ENCODE results near the gene CELF2.

DNA sequence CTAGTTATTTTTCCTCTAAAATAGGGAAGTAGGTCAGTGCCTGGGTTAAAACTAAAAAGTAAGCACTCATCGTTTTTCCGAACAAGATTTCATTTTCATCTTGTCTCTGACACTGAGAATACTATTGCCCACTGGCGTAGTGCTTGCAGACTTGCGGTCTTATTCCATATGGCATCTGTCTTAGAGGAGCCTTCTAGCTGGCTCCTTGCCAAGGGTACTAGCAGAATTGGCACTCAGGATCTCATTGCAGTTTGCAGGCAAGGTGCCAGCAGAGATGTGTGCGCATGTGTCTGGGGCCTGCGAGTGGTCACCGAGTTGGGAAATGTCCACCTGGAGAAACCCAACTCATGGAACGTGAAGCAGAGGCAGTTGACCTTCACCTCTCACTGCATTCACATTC is 143.4 kb downstream of the CELF2 start:
- peak in 1 of 2 donors; percentile 25 for TF ChIP-seq POLR2AphosphoS5 (IDR thresholded peaks at IDR 0.05)
- TF ChIP-seq POLR2A (IDR thresholded peaks at IDR 0.05) = peak in 1 of 4 donors; percentile 16
- TF ChIP-seq, protein P1, sequence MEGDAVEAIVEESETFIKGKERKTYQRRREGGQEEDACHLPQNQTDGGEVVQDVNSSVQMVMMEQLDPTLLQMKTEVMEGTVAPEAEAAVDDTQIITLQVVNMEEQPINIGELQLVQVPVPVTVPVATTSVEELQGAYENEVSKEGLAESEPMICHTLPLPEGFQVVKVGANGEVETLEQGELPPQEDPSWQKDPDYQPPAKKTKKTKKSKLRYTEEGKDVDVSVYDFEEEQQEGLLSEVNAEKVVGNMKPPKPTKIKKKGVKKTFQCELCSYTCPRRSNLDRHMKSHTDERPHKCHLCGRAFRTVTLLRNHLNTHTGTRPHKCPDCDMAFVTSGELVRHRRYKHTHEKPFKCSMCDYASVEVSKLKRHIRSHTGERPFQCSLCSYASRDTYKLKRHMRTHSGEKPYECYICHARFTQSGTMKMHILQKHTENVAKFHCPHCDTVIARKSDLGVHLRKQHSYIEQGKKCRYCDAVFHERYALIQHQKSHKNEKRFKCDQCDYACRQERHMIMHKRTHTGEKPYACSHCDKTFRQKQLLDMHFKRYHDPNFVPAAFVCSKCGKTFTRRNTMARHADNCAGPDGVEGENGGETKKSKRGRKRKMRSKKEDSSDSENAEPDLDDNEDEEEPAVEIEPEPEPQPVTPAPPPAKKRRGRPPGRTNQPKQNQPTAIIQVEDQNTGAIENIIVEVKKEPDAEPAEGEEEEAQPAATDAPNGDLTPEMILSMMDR (IDR thresholded peaks at IDR 0.05) = no peak
